Kidney (tissue), 14 donors: ENCODE data around the gene LCNL1. TPM values are rescaled to one million over a fixed set of nuclear protein-coding genes. Genes with fewer than 3 reads are reported as not detected.
A peak's percentile ranks its signal among the peaks of the same experiment; 100 is the strongest.

Experiments used
- DNase-seq, 5 donors: peaks; one replicate each; pipeline ENCODE4 v3.0.0-alpha.2; 2013 to 2020
- FAIRE-seq: peaks from 2 replicates; lab custom pipeline; 2012; peaks lifted over from hg19 to GRCh38; lab: Jason Lieb, UNC
- H3K27ac ChIP-seq, 2 donors: one replicate each; pipeline ENCODE4 v1.7.0; 2013; ENCODE audit warnings: low read depth in 2 of 2, low read length in 2 of 2, inconsistent platforms in 1 of 2
- H3K27me3 ChIP-seq: one replicate; pipeline ENCODE4 v1.7.1; 2013; ENCODE audit warnings: low read length, inconsistent platforms; ENCODE audit not compliant: control insufficient read depth, insufficient read depth
- H3K36me3 ChIP-seq, 3 donors: one replicate each; pipeline versions ENCODE4 v1.7.0 to v1.7.1; 2013; ENCODE audit warnings: low read length in 3 of 3, control low read depth in 1 of 3, inconsistent platforms in 1 of 3; ENCODE audit not compliant: insufficient read depth in 3 of 3, control insufficient read depth in 2 of 3
- H3K4me1 ChIP-seq, 3 donors: one replicate each; pipeline versions ENCODE4 v1.7.0 to v1.7.1; 2013; ENCODE audit warnings: low read length in 3 of 3, inconsistent platforms in 1 of 3, low read depth in 1 of 3; ENCODE audit not compliant: control insufficient read depth in 2 of 3, insufficient read depth in 2 of 3
- H3K4me3 ChIP-seq, 3 donors: one replicate each; pipeline versions ENCODE4 v1.7.0 to v1.8.1; 2013; ENCODE audit warnings: low read length in 3 of 3, control low read depth in 1 of 3, inconsistent platforms in 1 of 3
- H3K9ac ChIP-seq, 3 donors: one replicate each; pipeline versions ENCODE4 v1.7.0 to v1.7.1; 2013; ENCODE audit warnings: low read length in 3 of 3, control low read depth in 1 of 3, inconsistent platforms in 1 of 3
- H3K9me3 ChIP-seq, 3 donors: one replicate each; pipeline versions ENCODE4 v1.7.0 to v1.7.1; 2013; ENCODE audit warnings: low read length in 3 of 3, control low read depth in 1 of 3, inconsistent platforms in 1 of 3; ENCODE audit not compliant: control insufficient read depth in 2 of 3, insufficient read depth in 1 of 3
- CTCF ChIP-seq: IDR thresholded peaks from 3 replicates; pipeline ENCODE4 v1.5.1; 2012; ENCODE audit warnings: mild to moderate bottlenecking, moderate library complexity, borderline replicate concordance; ENCODE audit not compliant: insufficient read depth; ENCODE audit errors: extremely low read depth
- intact Hi-C: fragments of 100-400 bp; cut with DNase I; formaldehyde crosslinking; loops from one replicate; pipeline ENCODE4 v1.11.1; 2022
- polyA plus RNA-seq: library from polyadenylated mRNA; stranded (reverse); fragments of 350-450 nt; fragmentation: Illumina TruSeq; extraction: RNeasy Lipid Tissue Mini Kit (QIAGEN cat#74804); gene quantifications from one replicate; pipeline ENCODE4 v1.2.3, GENCODE V29; 2014; ENCODE audit warnings: low read depth, low replicate concordance; ENCODE audit not compliant: insufficient read depth
- total RNA-seq: library from RNA; stranded (reverse); fragmentation: NEBNext Ultra II Directional; extraction: Animal tissue kit (Norgen Biotek cat#: 25700); gene quantifications from one replicate; pipeline ENCODE4 v1.2.1, GENCODE V29; 2021
- donor health status: control.
- donor health status: control.
- donor health status: control.
- donor health status: control.
- donor health status: control.
- donor health status: DM: yes; HTN: yes; CAD: no.
- donor health status: Normal renal cell carcinoma (clear cell type).

LCNL1 gene
- total and polyA plus RNA-seq, 2 donors from 2014 or later = 0.54 to 1.4 TPM

DNA sequence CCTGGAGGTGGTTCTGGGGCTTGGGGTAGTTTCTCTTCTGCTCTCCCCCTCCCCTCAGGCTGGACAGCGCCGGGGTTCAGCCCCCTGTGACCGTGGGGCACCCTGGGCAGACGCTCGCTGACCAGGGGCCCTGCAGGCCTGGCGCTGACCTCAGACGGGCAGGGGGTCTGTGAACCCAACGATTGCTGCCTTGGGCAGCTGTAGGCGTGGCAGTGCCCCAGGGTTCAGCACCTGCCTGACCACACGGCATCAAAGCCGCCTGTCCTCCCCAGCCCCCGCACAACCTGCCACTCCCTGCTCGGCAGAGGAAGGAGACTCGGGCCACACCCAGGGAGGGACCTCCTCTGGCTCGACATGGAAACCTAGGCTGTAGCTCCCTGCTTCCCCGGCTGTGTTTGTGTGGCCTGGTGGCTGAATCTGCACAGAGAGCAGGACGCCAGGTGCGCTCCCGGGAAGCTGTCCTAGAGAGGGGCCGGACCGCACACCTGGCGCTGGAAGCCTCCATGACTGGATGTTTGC lies 18.6 kb upstream of the LCNL1 start:
- Histone ChIP-seq H3K36me3 (no peaks in the 10 kb centered on the region), H3K4me3 (no peak overlapping the region), H3K4me1 (peaks cover 0 to 3% (median 0%) of the 10 kb centered on the region in 3 donors), H3K27me3 (no peaks in the 10 kb centered on the region), H3K9me3 (no peaks in the 10 kb centered on the region), H3K27ac (no peak overlapping the region), H3K9ac (no peak overlapping the region)
- no peak for TF ChIP-seq CTCF
- DNase-seq = no peak
- no peak for FAIRE-seq
- intact Hi-C loops = no loop called here

- Histone ChIP-seq H3K9me3 (no peaks in the 10 kb centered on the region), H3K36me3 (no peaks in the 10 kb centered on the region), H3K27ac (no peak overlapping the region), H3K27me3 (no peaks in the 10 kb centered on the region), H3K9ac (no peak overlapping the region), H3K4me1 (peaks cover 0 to 3% (median 0%) of the 10 kb centered on the region in 3 donors), H3K4me3 (no peak overlapping the region)
- no peak for DNase-seq
- intact Hi-C loops = no loop called here
- no peak for FAIRE-seq
- no peak for TF ChIP-seq CTCF
Observed at GRCh38 chr9:136964833-136965422, 17.9 kb upstream of the LCNL1 start.

- Histone ChIP-seq H3K9ac (no peak overlapping the region), H3K4me3 (no peak overlapping the region), H3K9me3 (no peaks in the 10 kb centered on the region), H3K27me3 (no peaks in the 10 kb centered on the region), H3K36me3 (no peaks in the 10 kb centered on the region), H3K27ac (no peak overlapping the region), H3K4me1 (peaks cover 0 to 3% (median 0%) of the 10 kb centered on the region in 3 donors)
- no peak for TF ChIP-seq CTCF
- FAIRE-seq (no peak), DNase-seq (peak in 1 of 5 donors; percentile 43)
- intact Hi-C loops = no loop called here
Observed at GRCh38 chr9:136965771-136966484, 16.9 kb upstream of the LCNL1 start.
